RWPE1 (cell line): ENCODE results near the gene S100A5.

ENCODE experiments used
- CTCF ChIA-PET: fragments of 350-600 bp; sonication (Branson Sonifier 250); formaldehyde crosslinking; extraction: SDS; loops from one replicate; lab custom pipeline; 2021; lab: Yijun Ruan, JAX
- POLR2A ChIA-PET: fragments of 400-600 bp; formaldehyde crosslinking; extraction: SDS; loops from one replicate; lab custom pipeline; 2020; ENCODE audit warnings: antibody characterized with exemption; ENCODE audit not compliant: low non-redundant PET; lab: Yijun Ruan, JAX
- DNase-seq: peaks from one replicate; pipeline ENCODE4 v3.0.0; 2012; ENCODE audit warnings: low spot score
- H3K27ac ChIP-seq: fragments of 450-650 bp; 2 replicates; pipeline ENCODE4 v1.5.1; 2017
- CTCF ChIP-seq: fragments of 450-650 bp; conservative IDR thresholded peaks from 2 replicates; pipeline ENCODE4 v1.5.1; 2017; ENCODE audit warnings: low read depth, mild to moderate bottlenecking

Gene S100A5

GRCh38 chr1:153505576-153505975, 35.2 kb downstream of the S100A5 start:
- no peak overlapping the region for H3K27ac ChIP-seq
- no peak for TF ChIP-seq CTCF
- no peak for DNase-seq
- ChIA-PET CTCF (no interaction called here), POLR2A (no interaction called here)

DNA sequence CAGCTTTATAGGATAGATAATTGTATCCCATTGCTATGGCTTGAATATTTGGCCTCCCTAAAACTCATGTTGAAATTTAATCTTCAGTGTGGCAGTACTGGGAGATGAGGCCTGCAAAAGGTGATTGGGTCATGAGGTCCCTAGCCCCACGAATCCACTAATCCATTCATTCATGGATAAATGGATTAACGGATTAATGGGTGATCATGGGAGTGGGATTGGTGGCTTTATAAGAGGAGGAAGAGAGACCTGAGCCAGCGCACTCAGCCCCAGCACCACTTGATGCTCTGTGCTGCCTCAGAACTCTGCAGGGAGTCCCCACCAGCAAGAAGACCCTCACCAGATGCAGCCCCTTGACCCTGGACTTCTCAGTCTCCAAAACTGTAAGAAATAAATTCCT, 37.0 kb downstream of the S100A5 start:
- no peak overlapping the region for H3K27ac ChIP-seq
- no peak for TF ChIP-seq CTCF
- DNase-seq, result no peak
- POLR2A ChIA-PET, result no interaction called here
- CTCF ChIA-PET, result interaction anchor here (0.6 to 2.0 kb wide), 3 partner anchors 9 to 74 kb away, joined by 3 to 7 read pairs (median 4); no protein-coding TSS in a partner anchor

DNA sequence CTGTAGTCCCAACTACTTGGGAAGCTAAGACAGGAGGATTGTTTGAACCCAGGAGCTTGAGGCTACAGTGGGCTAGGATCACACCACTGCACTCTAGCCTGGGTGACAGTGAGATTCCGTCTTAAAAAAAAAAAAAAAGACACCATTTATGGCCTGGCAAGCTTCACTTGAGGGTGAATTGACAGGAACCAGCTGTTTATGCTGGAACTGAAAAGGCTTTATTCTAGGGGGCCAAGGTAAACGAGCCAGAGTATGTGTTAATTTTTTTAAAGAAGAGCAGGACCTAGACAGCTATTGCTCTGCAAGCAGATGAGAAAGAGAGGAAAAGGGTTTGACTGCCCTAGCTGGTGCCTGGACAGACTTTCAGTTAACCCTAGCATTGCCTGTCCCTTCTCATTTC, 42.0 kb downstream of the S100A5 start:
- ChIA-PET CTCF (interaction anchor here (0.6 kb wide), 1 partner anchor 1295 kb away, joined by 3 read pairs; no protein-coding TSS in a partner anchor), POLR2A (interaction anchor here (0.7 kb wide), 1 partner anchor 69 kb away, joined by 4 read pairs; no protein-coding TSS in a partner anchor)
- H3K27ac ChIP-seq, result no peak overlapping the region
- no peak for DNase-seq
- TF ChIP-seq CTCF, result no peak

GRCh38 chr1:153495536-153495935, 45.2 kb downstream of the S100A5 start:
- POLR2A ChIA-PET, result no interaction called here
- no peak for TF ChIP-seq CTCF
- no peak for DNase-seq
- CTCF ChIA-PET, result interaction anchor here (0.6 to 7.1 kb wide), 15 partner anchors 9 to 147 kb away, joined by 3 to 143 read pairs (median 4); partner anchors contain the start of genes PGLYRP4 and S100A9
- no peak overlapping the region for H3K27ac ChIP-seq

GRCh38 chr1:153494976-153495535, 45.7 kb downstream of the S100A5 start:
- ChIA-PET CTCF (interaction anchor here (0.6 to 7.1 kb wide), 22 partner anchors 9 to 677 kb away, joined by 3 to 143 read pairs (median 4); partner anchors contain the start of genes PGLYRP4, S100A12 and S100A9), POLR2A (no interaction called here)
- peak; percentile 61 for DNase-seq
- peak; percentile 89 for TF ChIP-seq CTCF
- no peak overlapping the region for H3K27ac ChIP-seq

- H3K27ac ChIP-seq, result peak overlapping the region; percentile 72
- no peak for TF ChIP-seq CTCF
- ChIA-PET CTCF (interaction anchor here (0.7 to 7.1 kb wide), 3 partner anchors 19 to 139 kb away, joined by 4 to 143 read pairs (median 7); partner anchors contain the start of gene S100A9), POLR2A (no interaction called here)
- DNase-seq, result no peak
Observed at GRCh38 chr1:153493343-153493960, 47.3 kb downstream of the S100A5 start.
